Thyroid gland (tissue), 4 donors: ENCODE data around the gene FAM120B.

Experiments
- CTCF ChIP-seq, 6 experiments: fragments of 200-600 bp in 3 of 6; fragments of 450-650 bp in 3 of 6; sonication (generic) in 3 of 6; IDR thresholded peaks; one replicate each; pipeline ENCODE4 v1.5.1; 2016 to 2019; ENCODE audit warnings: antibody characterized with exemption in 6 of 6, mild to moderate bottlenecking in 2 of 6, inconsistent platforms in 1 of 6, moderate library complexity in 1 of 6
- POLR2A ChIP-seq, 2 donors: fragments of 450-650 bp; IDR thresholded peaks; one replicate each; pipeline ENCODE4 v1.6.1; 2017; ENCODE audit warnings: antibody characterized with exemption in 2 of 2, mild to moderate bottlenecking in 2 of 2, moderate library complexity in 1 of 2

GRCh38 chr6:170405311-170405975 is 98.9 kb downstream of the FAM120B start:
- no peak for TF ChIP-seq CTCF (IDR thresholded peaks at IDR 0.05)
- TF ChIP-seq POLR2A (IDR thresholded peaks at IDR 0.05) = no peak
